Stimulated activated CD8-positive, alpha-beta memory T cell treated with anti-CD3 and anti-CD28 coated beads, Interleukin-7, amount 100 ng/mL, for 48 hours (primary cell): ENCODE data around the gene TNNT2.

Source experiments
- DNase-seq, 2 donors: peaks; one replicate each; pipeline ENCODE4 v3.0.0-alpha.2; 2020; ENCODE audit warnings: low read depth in 1 of 2; ENCODE audit errors: extremely low read depth in 1 of 2

The TNNT2 gene

DNA sequence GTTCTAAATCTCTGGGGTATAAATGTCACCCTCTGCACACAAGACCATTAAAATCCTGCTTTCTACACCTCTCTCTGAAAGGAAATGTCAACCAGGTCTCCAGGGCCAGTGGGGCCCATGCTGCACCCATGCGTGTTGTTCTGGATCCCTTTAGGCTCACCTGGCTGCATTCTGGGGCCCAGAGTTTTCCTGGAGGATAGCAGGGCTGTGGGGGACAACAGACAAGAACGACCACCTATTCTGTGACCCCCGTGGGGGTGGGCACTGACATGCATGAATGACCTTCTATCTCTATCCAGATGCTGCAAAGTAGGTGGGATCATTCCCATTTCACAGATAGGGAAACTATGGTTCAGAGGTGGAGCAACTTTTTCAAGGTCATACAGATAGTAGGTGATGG is 41.6 kb downstream of the TNNT2 start:
- no peak for DNase-seq

DNA sequence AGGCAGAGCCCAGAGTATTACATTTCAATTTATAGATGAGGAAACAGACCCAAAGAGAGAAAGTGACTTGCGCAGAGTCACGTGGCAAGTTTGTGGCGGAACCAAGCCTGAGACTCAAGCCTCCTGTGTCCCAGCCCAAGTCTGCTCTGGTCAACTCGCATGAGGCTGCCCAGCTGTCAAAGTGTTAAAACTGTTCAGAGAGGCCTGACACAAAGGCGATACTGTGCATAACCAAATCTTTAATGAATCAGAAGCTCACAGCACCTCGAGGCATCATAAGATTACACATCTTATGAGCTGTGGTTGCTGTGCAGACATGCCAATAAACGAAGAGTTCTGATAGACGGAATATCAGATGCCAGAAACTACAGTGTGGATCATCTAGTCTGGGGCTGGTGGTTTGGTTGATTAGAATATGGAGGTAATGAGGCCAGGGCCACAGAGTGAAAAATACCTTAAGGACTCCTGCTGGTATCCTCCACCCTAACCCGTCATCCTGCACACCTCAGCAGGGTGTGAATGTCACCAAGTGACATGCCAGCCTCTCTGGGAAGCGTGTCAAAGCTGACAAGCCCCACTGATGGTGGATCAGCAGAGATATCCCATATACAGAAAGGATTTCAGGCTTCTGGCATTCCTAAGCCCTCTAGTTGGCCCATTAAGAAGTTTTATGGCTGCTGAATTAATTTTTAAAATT is 42.2 kb downstream of the TNNT2 start:
- no peak for DNase-seq

DNA sequence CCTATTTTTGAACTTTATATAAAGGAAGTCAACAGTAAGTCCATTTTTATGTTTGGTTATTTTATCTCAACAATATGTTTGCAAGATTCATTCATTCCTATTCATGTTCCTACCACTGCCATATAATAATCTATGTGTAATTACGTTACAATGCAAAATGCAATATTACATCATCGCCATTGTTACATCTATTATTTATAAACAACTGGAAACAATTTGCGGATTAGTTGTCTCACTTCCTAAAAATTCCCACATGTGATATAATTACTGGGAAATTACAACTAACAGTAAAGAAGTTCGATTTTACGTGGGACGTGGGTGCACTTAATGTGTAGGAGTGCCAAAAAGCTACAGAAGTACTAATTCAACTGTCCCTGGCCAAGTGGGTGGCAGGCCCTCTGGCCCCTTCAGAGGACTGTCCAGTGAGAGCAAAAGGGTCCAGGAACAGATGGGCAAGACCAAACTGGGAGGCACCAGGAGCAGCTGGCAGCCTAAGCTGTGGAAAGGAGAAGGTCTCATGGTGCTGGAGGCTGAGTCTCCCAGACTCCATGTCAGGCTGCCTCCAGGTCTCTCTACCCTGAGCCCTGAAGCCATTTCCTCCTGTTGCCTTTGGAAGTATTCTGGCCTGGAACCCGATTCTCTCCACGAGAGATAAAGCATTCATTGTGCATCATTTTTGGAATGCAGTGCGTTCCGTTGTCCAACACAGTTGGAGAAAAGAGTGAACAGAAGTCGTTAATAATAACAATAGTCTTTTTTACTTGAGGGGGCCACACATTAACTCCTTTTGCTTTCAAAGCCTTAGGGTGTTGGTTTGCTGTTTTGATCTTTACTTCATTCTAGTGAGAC is 42.9 kb downstream of the TNNT2 start:
- no peak for DNase-seq

DNA sequence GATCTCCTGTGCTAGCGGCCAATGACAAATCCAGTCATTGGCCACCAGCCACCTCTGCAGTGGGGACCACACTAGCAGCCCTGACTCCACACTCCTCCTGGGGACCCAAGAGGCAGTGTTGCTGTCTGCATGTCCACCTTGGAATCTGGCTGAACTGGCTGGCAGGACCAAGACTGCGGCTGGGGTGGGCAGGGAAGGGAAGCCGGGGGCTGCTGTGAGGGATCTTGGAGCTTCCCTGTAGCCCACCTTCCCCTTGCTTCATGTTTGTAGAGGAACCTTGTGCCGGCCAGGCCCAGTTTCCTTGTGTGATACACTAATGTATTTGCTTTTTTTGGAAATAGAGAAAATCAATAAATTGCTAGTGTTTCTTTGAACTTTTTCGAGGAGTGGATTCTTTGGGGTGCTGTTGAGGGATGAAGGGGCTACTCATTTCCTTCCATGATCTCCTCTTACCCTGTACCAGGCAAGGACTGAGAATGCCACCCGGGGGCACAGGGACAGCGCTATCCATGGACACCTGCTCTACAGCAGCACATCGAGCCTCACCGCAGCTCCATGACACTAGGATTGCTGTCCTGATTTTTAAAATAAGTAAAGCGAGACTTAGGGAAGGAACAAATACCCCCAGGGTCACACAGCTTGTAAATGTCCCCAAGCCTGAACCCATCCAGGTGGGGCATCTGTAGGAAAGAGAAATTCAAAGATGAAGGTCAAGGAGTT is 44.7 kb downstream of the TNNT2 start:
- DNase-seq, result no peak

DNA sequence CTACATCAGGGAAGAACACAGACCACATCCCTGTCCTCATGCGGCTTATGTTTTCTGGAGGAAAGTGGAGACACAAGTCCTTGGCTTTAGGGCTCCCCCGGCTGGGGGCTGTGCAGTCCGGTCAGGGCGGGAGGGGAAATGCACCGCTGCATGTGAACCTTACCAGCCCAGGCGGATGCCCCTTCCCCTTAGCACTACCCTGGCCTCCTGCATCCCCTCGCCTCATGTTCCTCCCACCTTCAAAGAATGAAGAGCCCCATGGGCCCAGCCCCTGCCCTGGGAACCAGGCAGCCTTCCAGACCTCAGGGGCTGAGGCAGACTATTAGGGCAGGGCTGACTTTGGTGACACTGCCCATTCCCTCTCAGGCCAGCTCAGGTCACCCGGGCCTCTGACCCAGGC is 45.5 kb downstream of the TNNT2 start:
- DNase-seq, result no peak

DNA sequence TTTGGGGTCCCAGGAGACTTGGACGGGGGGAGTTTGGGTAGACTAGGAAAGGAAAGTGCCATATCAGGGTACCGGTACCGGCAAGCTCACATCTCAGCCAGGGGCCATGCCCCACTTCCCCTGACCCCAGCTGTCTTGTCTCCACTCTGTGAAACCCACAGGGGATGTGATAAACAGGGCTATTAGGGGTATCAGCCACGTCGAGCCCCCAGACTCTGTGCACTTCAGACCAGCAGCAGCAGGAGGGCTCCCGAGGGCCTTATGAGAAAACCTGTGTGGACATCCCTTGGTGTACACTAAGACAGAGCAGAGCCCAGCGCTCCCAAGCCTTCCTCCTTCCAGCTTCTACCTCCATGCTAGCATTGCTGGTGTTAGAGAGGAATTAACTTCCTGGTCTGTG is 46.3 kb downstream of the TNNT2 start:
- no peak for DNase-seq

DNA sequence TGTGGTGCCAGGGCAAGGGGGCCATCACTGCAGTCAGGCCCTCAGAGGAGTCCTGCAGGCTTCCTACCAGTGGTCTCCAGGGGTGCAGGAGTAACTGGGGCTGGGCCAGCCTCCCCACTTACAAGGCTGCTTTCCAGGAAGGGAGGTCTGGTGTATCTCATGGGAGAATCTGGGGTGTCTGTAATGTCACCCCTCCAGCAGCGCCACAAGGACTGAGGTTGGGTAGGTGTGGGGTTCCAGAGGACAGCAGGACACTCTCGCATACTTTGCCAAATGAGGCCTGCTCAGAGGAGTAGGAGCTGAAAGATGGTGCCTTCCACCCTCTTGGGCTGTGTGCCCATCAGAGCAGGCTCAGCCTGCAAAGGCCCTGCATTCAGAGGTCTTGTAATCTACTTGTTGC is 46.9 kb downstream of the TNNT2 start:
- no peak for DNase-seq

DNA sequence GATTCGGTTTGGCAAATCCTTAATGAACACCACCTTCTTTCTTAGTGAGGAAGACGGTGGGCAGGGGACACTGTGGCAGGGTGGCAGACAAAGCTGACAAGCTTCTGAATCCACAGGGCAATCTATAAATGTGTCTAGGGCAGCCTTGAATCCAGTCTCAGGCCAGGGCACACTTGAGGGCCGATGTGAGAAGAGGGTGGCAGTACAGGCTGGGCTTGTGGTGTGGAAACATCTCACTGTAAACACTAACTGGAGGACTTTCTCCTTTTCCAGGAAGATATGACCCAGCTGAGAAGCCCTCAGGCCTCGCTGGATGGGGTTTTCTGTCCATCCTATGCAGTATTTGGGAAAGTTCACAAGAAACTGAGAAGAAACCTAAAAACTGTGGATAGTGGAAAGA is 47.7 kb downstream of the TNNT2 start:
- no peak for DNase-seq

DNA sequence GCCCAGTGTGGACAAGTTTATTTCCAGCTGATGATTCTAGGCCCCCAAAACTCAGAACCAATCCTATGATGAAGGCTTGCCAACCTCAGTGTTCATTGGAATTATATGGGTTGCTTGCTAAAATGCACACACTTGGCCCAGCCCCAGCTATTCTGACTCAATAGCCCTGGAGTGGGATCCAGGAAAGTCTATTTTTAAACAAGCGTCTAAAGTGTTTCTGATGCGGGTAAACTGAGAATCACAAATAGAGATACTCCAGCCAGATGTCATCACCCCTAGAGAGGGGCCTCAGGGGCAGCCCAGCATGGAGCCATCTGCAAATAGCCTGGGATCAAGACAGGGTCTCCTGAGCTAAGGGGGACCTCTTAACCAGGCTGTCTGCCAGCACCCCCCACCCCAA is 48.2 kb downstream of the TNNT2 start:
- no peak for DNase-seq

DNA sequence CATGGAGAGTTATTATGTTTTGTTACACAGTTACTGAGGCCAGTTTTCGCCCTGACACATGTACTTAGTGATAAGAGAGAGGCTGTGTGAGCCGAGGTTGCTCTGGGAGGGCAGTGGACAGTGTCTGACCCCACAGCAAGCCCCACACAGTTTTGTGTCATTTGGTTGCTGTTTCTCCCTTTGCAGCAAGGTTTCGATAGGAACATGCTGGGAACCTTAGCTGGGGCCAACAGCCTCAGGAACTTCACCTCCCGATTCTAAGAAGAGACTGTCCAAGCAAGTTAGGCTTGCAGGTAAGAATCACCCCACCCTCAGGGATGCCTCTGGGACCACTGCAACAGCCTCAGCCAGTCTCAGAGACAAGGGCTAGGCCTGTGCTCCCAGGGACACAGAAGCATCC is 48.9 kb downstream of the TNNT2 start:
- no peak for DNase-seq

DNA sequence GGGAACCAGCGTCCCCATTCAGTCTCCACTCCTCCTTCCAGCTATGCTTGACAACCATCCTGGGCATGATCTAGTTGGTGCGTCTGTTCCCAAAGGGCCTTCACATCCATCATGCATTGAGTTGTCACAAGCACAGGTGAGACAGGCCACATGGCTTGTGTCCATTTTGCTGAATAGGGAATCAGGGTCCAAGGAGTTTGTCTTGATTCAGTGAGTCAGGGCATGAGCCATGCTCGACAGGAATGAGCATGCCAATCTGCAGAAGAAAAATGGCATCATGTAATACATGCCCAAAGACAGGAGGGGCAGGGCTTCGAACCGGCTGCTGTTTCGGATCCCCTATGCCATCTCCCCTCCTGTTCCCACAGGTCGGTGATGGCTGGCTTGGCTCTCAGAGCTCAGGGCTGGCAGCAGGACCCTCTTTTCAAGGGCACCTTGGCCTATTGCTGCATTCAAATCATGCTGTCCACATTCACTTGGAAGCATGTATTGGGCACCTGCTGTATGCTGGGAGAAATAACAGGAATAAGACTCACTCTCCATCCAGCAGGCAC is 49.7 kb downstream of the TNNT2 start:
- no peak for DNase-seq

DNA sequence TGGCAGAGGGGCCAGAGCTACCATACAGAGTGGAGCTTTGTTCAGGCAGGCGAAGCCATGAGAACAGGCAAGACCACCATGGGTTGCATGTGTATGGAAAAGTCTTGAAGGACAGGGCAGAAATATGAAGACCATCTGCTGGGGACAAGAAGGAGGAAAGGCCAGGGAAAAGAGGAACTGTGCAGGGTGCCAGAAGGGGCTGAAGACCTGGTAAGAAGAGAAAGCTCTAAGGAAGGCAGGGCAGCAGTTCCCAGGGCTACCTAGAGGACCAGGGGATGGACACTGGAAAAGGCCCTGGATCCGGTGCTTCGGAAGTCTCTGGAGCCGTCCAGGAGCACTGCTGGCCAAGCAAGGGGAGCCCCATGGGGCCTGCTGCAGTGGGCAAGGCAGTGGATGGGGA is 50.8 kb downstream of the TNNT2 start:
- no peak for DNase-seq

DNA sequence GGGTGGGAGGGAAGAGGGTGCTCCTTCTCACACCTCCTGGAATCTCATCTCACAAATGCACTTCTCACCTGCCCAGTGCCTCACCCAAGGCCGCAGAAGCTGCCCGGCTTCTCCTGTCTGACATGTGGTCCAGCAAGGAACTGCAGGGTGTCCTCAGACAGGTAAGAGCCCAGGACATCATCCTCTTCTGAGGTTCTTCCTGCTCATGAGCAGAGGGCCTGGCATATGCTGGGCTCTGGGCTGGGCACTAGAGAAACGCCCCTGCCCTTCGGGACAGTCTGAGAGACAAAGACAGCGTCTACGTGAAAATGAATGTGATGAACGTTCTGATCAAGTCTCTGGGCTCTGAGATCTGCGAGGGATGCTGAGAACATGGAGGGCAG is 51.8 kb downstream of the TNNT2 start:
- no peak for DNase-seq

DNA sequence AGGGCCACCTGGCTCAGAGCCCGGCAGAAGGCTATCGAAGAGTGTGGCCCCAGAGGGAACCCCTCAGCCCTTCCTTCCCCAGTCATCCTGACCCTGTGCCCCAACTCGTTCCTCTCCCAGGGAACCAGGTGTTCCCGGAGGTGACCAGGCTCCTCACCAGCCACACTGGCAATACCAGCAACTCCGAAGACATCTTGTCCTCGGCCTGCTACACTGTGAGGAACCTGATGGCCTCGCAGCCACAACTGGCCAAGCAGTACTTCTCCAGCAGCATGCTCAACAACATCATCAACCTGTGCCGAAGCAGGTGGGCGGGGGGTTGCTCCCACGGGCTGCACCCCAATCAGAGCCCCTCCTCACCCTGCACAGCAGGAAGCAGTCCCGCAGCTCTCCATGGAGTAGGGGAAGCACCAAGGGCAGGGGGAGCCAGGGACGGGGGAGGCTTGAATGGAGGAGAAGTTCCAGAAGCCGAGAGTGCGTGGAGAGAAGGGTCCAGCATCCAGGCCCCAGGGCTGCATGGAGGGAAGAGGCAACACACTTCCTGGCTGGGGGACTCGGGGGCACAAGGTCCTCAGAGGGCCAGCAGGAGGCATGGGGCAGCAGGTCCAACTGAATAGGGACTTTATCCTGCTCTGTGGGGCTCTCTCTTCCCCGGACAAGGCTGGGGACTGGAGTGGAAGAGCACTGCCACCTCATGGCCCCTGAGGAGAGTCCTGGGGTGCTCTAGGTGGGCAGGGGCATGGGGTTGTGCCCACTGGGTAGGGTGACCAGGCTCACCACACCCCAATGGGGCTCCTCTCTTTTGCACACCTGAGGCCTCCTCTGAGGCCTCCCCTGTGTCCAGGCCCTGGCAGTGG is 52.4 kb downstream of the TNNT2 start:
- no peak for DNase-seq

DNA sequence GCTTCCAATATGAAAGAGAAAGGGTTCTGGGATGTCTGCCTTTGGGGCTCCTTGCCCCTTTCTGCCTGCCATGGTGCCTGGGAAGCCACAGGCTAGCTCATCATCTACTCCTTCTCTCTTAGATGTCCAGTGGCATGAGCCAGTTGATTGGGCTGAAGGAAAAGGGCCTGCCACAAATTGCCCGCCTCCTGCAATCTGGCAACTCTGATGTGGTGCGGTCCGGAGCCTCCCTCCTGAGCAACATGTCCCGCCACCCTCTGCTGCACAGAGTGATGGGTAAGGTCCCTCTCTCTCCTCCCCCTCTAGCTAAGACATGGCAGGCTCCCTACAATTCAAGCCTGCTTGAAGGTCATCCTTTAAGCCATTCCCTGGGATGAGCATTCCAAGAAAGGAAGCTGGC is 53.2 kb downstream of the TNNT2 start:
- DNase-seq, result no peak

DNA sequence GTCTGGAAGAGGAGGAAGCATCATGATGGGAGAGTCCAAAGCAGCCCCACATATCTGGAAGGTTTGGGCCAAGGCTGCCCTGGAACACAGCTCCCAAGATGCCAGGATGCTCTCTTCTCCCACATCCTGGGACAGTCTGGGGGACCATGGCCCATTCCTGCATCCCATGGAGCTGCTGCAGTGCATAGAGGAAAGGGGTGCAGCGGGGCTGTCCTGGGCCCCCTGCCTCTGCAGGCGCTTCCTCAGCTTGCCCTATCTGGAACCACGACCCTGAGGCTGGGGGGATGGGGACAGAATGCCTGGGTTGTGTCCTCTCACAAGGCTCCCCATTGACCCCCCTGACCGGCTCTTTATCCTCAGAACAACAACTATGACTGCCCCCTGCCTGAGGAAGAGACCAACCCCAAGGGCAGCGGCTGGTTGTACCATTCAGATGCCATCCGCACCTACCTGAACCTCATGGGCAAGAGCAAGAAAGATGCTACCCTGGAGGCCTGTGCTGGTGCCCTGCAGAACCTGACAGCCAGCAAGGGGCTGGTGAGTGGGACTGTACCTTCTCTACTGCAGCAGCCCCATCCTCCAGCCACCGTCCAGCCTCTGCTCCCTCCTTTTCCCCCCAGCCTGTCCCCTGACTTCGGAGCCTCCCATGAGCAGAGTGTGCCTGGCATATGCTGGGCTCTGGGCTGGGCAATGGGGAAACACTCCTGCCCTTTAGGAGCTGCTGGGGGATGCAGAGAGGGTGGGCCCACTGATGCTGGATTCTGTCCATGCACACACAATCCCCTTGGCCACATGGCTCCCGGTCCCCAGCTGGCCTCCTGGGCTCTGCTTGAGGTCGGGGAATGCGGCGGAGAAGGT is 54.6 kb downstream of the TNNT2 start:
- no peak for DNase-seq

DNA sequence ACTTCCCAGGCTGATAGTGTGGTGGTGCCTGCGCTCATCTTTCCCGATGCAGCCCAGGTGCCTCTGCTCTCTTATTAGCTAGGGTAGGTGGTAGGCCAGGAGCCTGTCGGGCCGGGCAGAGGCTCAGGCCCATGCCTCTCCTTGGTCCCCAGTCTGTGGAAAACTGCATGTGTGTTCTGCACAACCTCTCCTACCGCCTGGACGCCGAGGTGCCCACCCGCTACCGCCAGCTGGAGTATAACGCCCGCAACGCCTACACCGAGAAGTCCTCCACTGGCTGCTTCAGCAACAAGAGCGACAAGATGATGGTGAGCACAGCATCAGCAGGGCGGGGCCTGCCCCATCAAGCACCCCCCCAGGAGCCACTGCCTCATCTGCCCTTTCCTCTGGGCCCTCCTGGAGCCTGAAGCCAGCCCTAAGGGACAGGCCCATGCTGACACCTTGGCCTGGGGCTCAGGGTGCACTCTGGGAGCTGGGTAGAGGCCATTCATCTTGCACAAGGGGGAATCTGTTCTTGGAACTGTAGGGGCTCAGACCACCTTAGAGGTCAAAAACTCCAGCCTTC is 55.6 kb downstream of the TNNT2 start:
- no peak for DNase-seq

DNA sequence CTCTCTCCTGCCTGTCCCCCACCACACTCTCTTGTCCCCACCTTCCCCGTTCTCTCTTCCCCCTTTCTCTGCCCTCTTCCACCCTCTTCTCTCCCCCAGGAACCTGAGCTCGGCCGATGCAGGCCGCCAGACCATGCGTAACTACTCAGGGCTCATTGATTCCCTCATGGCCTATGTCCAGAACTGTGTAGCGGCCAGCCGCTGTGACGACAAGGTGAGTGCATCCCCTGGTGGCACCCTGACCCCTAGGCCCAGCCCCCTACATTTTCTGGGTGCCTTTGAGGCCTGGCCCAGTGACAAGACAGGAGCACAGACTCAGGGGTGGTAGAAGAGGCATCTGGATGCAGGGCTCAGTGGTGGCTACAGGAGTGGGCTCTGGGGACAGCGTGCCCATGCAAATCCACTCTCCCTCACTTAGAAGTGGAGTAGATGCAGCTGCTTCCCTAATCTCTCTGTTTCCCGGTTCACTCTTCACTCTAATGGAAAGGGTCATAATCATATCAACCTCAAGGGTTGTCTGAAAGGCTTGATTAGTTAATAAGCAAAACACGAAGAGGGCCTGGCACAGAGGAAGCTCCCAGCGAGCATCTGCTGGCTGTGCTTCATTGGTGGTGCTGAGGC is 57.2 kb downstream of the TNNT2 start:
- no peak for DNase-seq

DNA sequence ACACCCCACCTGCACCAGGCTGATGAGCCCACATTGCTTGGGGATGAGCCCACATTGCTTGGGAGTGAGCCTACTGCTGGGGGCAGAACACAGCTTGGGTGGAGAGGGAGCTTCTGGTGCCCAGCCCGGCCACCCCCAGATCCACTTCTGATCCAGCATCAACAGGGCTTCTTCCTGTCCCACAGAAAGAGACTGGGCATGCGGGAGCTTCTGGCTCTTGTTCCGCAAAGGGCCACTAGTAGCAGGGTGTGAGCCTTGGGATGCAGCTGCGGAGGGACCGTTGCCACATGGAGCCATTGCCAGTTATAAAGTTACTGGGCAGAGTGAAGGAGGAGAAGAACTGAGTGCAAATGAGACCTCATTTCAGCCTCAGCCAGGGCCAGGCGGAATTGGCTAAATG is 57.8 kb downstream of the TNNT2 start:
- DNase-seq, result no peak
